ENCODE results near the gene GTF2B. TPM values are rescaled to one million over a fixed set of nuclear protein-coding genes. Genes with fewer than 3 reads are reported as not detected.

The GTF2B gene
- total and polyA plus RNA-seq, 2 donors, result 26.4 to 67.9 TPM

Small RNA genes within 50 kb of the gene (small RNA-seq; reads per million reads assigned to genes)
- gene RNU6-125P, result not detected

Other genes starting within 250 kb of the GTF2B start
- gene PKN2, start 207.3 kb downstream of the GTF2B start, total RNA-seq, result 113 TPM
- 15.8 TPM for gene PKN2, start 207.3 kb downstream of the GTF2B start, polyA plus RNA-seq
- 41.0 TPM for gene KYAT3, start 101.1 kb upstream of the GTF2B start, total RNA-seq
- 28.5 TPM for gene KYAT3, start 101.1 kb upstream of the GTF2B start, polyA plus RNA-seq
- 22.0 TPM for gene RBMXL1, start 101.1 kb upstream of the GTF2B start, total RNA-seq
- gene RBMXL1, start 101.1 kb upstream of the GTF2B start, polyA plus RNA-seq, result 11.6 TPM
- 55.4 TPM for gene GBP3, start 131.3 kb upstream of the GTF2B start, total RNA-seq
- gene GBP3, start 131.3 kb upstream of the GTF2B start, polyA plus RNA-seq, result 10.2 TPM
- 68.6 TPM for gene GBP1, start 173.6 kb upstream of the GTF2B start, total RNA-seq
- gene GBP1, start 173.6 kb upstream of the GTF2B start, polyA plus RNA-seq, result 27.8 TPM
- 49.8 TPM for gene GBP2, start 234.5 kb upstream of the GTF2B start, total RNA-seq
- 153 TPM for gene GBP2, start 234.5 kb upstream of the GTF2B start, polyA plus RNA-seq